NT2/D1 (cell line): Measurements from ENCODE around the gene SPG21.

Experiments
- SUZ12 ChIP-seq: IDR thresholded peaks from 2 replicates; pipeline ENCODE4 v1.6.1; 2011; ENCODE audit not compliant: insufficient read length, insufficient read depth; ENCODE audit errors: extremely low read depth
- YY1 ChIP-seq: IDR thresholded peaks from 2 replicates; pipeline ENCODE4 v1.6.1; 2011; ENCODE audit not compliant: insufficient read length, insufficient read depth
- ZNF274 ChIP-seq: IDR thresholded peaks from 2 replicates; pipeline ENCODE4 v1.6.1; 2011; ENCODE audit warnings: mild to moderate bottlenecking, low read depth, low read length

DNA sequence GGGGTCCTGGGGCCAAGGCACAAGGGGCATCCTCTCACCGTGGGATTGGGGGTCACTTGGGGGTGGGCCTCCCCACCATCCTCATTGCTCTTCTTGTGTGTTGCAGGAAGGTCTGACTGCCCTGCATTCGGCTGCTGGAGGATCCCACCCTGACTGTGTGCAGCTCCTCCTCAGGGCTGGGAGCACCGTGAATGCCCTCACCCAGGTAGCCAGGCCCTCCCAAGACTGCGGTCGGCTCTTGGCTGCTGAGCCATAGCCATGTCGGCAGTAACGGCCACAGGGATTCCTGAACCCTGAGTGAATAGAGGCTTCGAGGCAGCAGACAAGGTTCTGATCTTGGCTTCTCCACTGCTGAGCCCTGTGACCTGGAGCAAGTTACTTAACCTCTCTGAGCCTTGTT, 58.3 kb downstream of the SPG21 start:
- TF ChIP-seq SUZ12 (no peak), YY1 (no peak), ZNF274 (no peak)
